ENCODE data around the gene SLC26A8.

DNA sequence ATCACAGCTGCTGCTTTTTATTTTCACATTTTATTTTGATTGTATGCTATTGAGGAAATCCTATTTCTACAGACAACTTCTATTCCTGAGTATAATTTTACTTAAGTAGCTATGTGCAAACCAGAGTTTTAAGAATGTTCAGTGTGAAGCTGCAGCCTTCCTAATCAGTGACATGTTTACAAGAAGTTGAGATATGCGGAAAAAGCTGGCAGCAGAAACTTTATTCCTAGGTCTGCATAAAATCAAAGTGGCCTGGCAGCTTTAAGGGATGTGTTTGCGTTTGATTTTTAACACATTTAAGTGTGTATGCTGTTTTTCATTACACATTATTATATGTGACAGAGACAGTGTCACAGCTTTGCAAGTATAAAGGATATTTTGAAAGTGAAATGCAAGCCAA lies 29.4 kb upstream of the SLC26A8 start:
- TF ChIP-seq, protein P1, sequence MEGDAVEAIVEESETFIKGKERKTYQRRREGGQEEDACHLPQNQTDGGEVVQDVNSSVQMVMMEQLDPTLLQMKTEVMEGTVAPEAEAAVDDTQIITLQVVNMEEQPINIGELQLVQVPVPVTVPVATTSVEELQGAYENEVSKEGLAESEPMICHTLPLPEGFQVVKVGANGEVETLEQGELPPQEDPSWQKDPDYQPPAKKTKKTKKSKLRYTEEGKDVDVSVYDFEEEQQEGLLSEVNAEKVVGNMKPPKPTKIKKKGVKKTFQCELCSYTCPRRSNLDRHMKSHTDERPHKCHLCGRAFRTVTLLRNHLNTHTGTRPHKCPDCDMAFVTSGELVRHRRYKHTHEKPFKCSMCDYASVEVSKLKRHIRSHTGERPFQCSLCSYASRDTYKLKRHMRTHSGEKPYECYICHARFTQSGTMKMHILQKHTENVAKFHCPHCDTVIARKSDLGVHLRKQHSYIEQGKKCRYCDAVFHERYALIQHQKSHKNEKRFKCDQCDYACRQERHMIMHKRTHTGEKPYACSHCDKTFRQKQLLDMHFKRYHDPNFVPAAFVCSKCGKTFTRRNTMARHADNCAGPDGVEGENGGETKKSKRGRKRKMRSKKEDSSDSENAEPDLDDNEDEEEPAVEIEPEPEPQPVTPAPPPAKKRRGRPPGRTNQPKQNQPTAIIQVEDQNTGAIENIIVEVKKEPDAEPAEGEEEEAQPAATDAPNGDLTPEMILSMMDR (conservative IDR thresholded peaks at IDR 0.05 in 1 of 2, IDR thresholded peaks at IDR 0.05 in 1 of 2; ENCODE audit: extremely low read depth in 1 of 2, insufficient read depth in 1 of 2, low read depth in 1 of 2, low read length in 2 of 2) = no peak
- no peak for TF ChIP-seq EZH2 (IDR thresholded peaks at IDR 0.05; ENCODE audit: borderline replicate concordance, low read length)
